Measurements from ENCODE around the gene IFI44. TPM values are rescaled to one million over a fixed set of nuclear protein-coding genes. Genes with fewer than 3 reads are reported as not detected.

IFI44 gene
- polyA plus RNA-seq, 1 of the 3 experiments (the other 2 are of a cell fraction), result 6.5 TPM

DNA sequence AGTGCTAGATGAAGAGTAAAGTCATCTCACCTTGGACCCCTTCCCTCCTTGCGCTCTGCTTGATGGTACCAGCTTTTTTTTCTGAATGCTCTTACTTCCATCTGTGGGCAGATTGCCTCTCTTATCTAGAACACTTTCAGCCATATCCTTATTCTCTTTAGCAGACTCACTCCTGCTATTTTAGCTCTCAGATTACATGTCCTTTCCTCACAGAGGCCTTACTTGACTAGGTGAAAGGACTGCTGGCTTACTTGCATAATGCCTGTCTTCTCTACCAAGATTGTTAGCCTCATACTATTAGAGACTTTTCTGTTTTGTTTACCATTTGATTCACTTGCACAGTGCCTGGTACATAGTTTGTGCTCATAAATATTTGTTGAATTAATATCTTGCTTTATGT, 9.3 kb downstream of the IFI44 start:
- no peak for DNase-seq
- POLR2A ChIA-PET, result no interaction called here
- Histone ChIP-seq H3K9me2 (no peaks in the 10 kb centered on the region), H3K79me2 (ENCODE audit: insufficient read depth) (no peaks in the 10 kb centered on the region), H2AFZ (ENCODE audit: low read depth) (no peak overlapping the region), H4K20me1 (ENCODE audit: insufficient read depth) (no peaks in the 10 kb centered on the region), H3K9ac (no peak overlapping the region), H3K9me3 (no peaks in the 10 kb centered on the region), H3K27me3 (ENCODE audit: insufficient read depth) (no peaks in the 10 kb centered on the region), H3K27ac (ENCODE audit: low read depth in 2 of 2, low read length in 1 of 2) (no peak overlapping the region), H3F3A (replicated peaks; ENCODE audit: insufficient read depth) (no peaks in the 10 kb centered on the region), H3K4me3 (ENCODE audit: low read depth in 2 of 2, low read length in 1 of 2) (no peak overlapping the region), H3K4me1 (ENCODE audit: control insufficient read depth in 1 of 2, insufficient read depth in 2 of 2, low read depth in 1 of 2, low read length in 1 of 2) (no peaks in the 10 kb centered on the region; a peak in 1 of 4 replicates), H3K36me3 (replicated peaks in 1 of 2; ENCODE audit: control insufficient read depth in 1 of 2, insufficient read depth in 2 of 2, low read length in 1 of 2) (peaks cover 31 to 43% of the 10 kb centered on the region in 2 experiments), H3K4me2 (no peak overlapping the region)
- TF ChIP-seq FOXJ3 (CRISPR knock-in tag; IDR thresholded peaks at IDR 0.05), result no peak
- TF ChIP-seq, protein P1, sequence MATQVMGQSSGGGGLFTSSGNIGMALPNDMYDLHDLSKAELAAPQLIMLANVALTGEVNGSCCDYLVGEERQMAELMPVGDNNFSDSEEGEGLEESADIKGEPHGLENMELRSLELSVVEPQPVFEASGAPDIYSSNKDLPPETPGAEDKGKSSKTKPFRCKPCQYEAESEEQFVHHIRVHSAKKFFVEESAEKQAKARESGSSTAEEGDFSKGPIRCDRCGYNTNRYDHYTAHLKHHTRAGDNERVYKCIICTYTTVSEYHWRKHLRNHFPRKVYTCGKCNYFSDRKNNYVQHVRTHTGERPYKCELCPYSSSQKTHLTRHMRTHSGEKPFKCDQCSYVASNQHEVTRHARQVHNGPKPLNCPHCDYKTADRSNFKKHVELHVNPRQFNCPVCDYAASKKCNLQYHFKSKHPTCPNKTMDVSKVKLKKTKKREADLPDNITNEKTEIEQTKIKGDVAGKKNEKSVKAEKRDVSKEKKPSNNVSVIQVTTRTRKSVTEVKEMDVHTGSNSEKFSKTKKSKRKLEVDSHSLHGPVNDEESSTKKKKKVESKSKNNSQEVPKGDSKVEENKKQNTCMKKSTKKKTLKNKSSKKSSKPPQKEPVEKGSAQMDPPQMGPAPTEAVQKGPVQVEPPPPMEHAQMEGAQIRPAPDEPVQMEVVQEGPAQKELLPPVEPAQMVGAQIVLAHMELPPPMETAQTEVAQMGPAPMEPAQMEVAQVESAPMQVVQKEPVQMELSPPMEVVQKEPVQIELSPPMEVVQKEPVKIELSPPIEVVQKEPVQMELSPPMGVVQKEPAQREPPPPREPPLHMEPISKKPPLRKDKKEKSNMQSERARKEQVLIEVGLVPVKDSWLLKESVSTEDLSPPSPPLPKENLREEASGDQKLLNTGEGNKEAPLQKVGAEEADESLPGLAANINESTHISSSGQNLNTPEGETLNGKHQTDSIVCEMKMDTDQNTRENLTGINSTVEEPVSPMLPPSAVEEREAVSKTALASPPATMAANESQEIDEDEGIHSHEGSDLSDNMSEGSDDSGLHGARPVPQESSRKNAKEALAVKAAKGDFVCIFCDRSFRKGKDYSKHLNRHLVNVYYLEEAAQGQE (IDR thresholded peaks at IDR 0.05; ENCODE audit: low read depth, low read length), result no peak
- no peak for TF ChIP-seq TAF1 (IDR thresholded peaks at IDR 0.05; ENCODE audit: borderline replicate concordance, low read depth, low read length)
- CTCF ChIA-PET, result interaction anchor here (0.6 to 0.7 kb wide), 2 partner anchors 14 to 41 kb away, joined by 3 to 4 read pairs; no protein-coding TSS in a partner anchor
- WGBS (ENCODE audit: low lambda C conversion rate), result 100% methylated on average over 1 of the region's 1 CpG

DNA sequence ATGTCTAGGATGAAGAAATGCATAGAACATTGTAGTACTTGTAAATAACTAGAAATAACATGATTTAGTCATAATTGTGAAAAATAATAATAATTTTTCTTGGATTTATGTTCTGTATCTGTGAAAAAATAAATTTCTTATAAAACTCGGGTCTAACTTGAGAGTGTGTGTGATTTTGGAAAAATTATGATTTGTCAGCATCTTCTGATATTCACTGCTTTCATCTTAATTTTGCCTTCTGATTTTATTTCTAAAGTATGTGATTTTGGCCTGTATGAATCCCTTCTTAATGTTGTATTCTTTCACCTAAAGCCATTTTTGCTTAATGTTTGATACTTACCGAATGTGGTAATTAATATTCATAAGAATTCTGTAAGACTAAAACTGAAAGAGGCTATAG, 14.3 kb downstream of the IFI44 start:
- no peak overlapping the region for H3K27ac ChIP-seq (ENCODE audit: low read depth in 2 of 2, low read length in 1 of 2)
- no peak for DNase-seq
- H4K20me1 ChIP-seq (ENCODE audit: insufficient read depth), result no peaks in the 10 kb centered on the region
- ChIA-PET POLR2A (no interaction called here), CTCF (interaction anchor here (0.7 to 2.2 kb wide), 2 partner anchors 12 to 57 kb away, joined by 4 to 9 read pairs; no protein-coding TSS in a partner anchor)
- H3K36me3 ChIP-seq (replicated peaks in 1 of 2; ENCODE audit: control insufficient read depth in 1 of 2, insufficient read depth in 2 of 2, low read length in 1 of 2), result peaks cover 12 to 15% of the 10 kb centered on the region in 2 experiments
- H3F3A ChIP-seq (replicated peaks; ENCODE audit: insufficient read depth), result no peaks in the 10 kb centered on the region
- H3K4me3 ChIP-seq (ENCODE audit: low read depth in 2 of 2, low read length in 1 of 2), result no peak overlapping the region
- no peak for TF ChIP-seq FOXM1 (IDR thresholded peaks at IDR 0.05; ENCODE audit: low read depth)
- no peak overlapping the region for H3K9ac ChIP-seq
- no peaks in the 10 kb centered on the region for H3K9me3 ChIP-seq
- H3K27me3 ChIP-seq (ENCODE audit: insufficient read depth), result no peaks in the 10 kb centered on the region
- H3K79me2 ChIP-seq (ENCODE audit: insufficient read depth), result no peaks in the 10 kb centered on the region
- no peak overlapping the region for H2AFZ ChIP-seq (ENCODE audit: low read depth)
- H3K4me2 ChIP-seq, result no peak overlapping the region
- peaks cover 0 to 2% of the 10 kb centered on the region in 2 experiments; a peak in 1 of 4 replicates for H3K4me1 ChIP-seq (ENCODE audit: control insufficient read depth in 1 of 2, insufficient read depth in 2 of 2, low read depth in 1 of 2, low read length in 1 of 2)
- WGBS (ENCODE audit: low lambda C conversion rate), result 85% methylated on average over 2 of the region's 2 CpGs
- H3K9me2 ChIP-seq, result no peaks in the 10 kb centered on the region

DNA sequence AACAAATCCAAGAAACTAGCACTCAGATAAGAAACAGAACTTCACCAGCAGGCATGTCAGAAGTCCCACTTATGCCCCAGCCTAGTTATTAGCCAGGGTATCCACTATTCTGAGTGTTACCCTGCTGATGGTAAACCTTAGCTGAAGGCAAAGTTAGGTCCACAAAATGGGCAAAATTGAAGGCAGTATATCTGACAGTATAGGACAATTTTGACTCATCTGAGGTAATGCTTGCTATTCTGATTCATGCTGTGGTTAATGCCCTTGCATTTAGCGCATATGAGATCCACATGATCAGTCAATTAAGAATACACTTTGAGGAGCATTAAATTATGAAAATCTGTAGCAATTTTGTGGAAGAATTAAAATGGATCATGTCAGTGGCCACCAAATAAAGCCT, 15.1 kb downstream of the IFI44 start:
- Histone ChIP-seq H3K4me3 (ENCODE audit: low read depth in 2 of 2, low read length in 1 of 2) (no peak overlapping the region), H3F3A (replicated peaks; ENCODE audit: insufficient read depth) (no peaks in the 10 kb centered on the region), H3K27me3 (ENCODE audit: insufficient read depth) (no peaks in the 10 kb centered on the region), H3K27ac (ENCODE audit: low read depth in 2 of 2, low read length in 1 of 2) (no peak overlapping the region), H3K79me2 (ENCODE audit: insufficient read depth) (no peaks in the 10 kb centered on the region), H3K9me3 (no peaks in the 10 kb centered on the region), H3K4me1 (ENCODE audit: control insufficient read depth in 1 of 2, insufficient read depth in 2 of 2, low read depth in 1 of 2, low read length in 1 of 2) (peaks cover 0 to 2% of the 10 kb centered on the region in 2 experiments; a peak in 1 of 4 replicates), H3K9me2 (no peaks in the 10 kb centered on the region), H2AFZ (ENCODE audit: low read depth) (no peak overlapping the region), H3K9ac (no peak overlapping the region), H4K20me1 (ENCODE audit: insufficient read depth) (no peaks in the 10 kb centered on the region), H3K36me3 (replicated peaks in 1 of 2; ENCODE audit: control insufficient read depth in 1 of 2, insufficient read depth in 2 of 2, low read length in 1 of 2) (peaks cover 6 to 7% of the 10 kb centered on the region in 2 experiments), H3K4me2 (no peak overlapping the region)
- no peak for DNase-seq
- POLR2A ChIA-PET, result no interaction called here
- WGBS (ENCODE audit: low lambda C conversion rate), result 77% methylated on average over 1 of the region's 1 CpG
- CTCF ChIA-PET, result interaction anchor here (2.2 to 4.2 kb wide), 2 partner anchors 11 to 48 kb away, joined by 9 to 27 read pairs; no protein-coding TSS in a partner anchor
- TF ChIP-seq, protein P1 (IDR thresholded peaks at IDR 0.05; ENCODE audit: low read depth, low read length), result no peak
- no peak for TF ChIP-seq EZH2phosphoT487 (IDR thresholded peaks at IDR 0.05; ENCODE audit: borderline replicate concordance, low read depth)
- no peak for TF ChIP-seq RAD21 (IDR thresholded peaks at IDR 0.05; ENCODE audit: low read length)
- TF ChIP-seq, protein P2, sequence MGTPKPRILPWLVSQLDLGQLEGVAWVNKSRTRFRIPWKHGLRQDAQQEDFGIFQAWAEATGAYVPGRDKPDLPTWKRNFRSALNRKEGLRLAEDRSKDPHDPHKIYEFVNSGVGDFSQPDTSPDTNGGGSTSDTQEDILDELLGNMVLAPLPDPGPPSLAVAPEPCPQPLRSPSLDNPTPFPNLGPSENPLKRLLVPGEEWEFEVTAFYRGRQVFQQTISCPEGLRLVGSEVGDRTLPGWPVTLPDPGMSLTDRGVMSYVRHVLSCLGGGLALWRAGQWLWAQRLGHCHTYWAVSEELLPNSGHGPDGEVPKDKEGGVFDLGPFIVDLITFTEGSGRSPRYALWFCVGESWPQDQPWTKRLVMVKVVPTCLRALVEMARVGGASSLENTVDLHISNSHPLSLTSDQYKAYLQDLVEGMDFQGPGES (IDR thresholded peaks at IDR 0.05; ENCODE audit: low read depth, low read length), result no peak
- TF ChIP-seq EP300 (IDR thresholded peaks at IDR 0.05; ENCODE audit: borderline replicate concordance in 1 of 2, low read depth in 1 of 2, low read length in 1 of 2), result no peak
- no peak for TF ChIP-seq MEF2A (IDR thresholded peaks at IDR 0.05; ENCODE audit: borderline replicate concordance, low read depth)
- no peak for TF ChIP-seq SMC3 (IDR thresholded peaks at IDR 0.05; ENCODE audit: low read depth, low read length)
